ENCODE measurements around the gene F2RL3.
"Not testable (repeated sequence)": the region's sequence is repeated elsewhere in the genome, so short reads cannot be mapped to it uniquely, and the experiment has no call there.

F2RL3 gene

GRCh38 chr19:16937796-16938195, 49.0 kb downstream of the F2RL3 start:
- H3K4me1 Mint-ChIP-seq, CTCF ChIA-PET, DNase-seq, H3K4me3 Mint-ChIP-seq, H3K27me3 Mint-ChIP-seq, H3K36me3 Mint-ChIP-seq, H3K27ac Mint-ChIP-seq: not testable (repeated sequence)
- peaks cover 21% of the 10 kb centered on the region for H3K9me3 Mint-ChIP-seq

- no peak overlapping the region for H3K27ac Mint-ChIP-seq
- CTCF ChIA-PET = no interaction called here
- H3K36me3 Mint-ChIP-seq = no peaks in the 10 kb centered on the region
- no peak overlapping the region for H3K4me3 Mint-ChIP-seq
- peaks cover 21% of the 10 kb centered on the region for H3K9me3 Mint-ChIP-seq
- no peaks in the 10 kb centered on the region for H3K4me1 Mint-ChIP-seq
- DNase-seq = no peak
- H3K27me3 Mint-ChIP-seq = peaks cover 3% of the 10 kb centered on the region
Measured at GRCh38 chr19:16938211-16938610, 49.4 kb downstream of the F2RL3 start.

- H3K9me3 Mint-ChIP-seq, H3K27me3 Mint-ChIP-seq, H3K36me3 Mint-ChIP-seq, CTCF ChIA-PET, H3K27ac Mint-ChIP-seq, DNase-seq, H3K4me1 Mint-ChIP-seq, H3K4me3 Mint-ChIP-seq: not testable (repeated sequence)
Measured at GRCh38 chr19:16940063-16940462, 51.3 kb downstream of the F2RL3 start.

GRCh38 chr19:16940626-16941025, 51.8 kb downstream of the F2RL3 start:
- no peak for DNase-seq
- Mint-ChIP-seq H3K27me3 (peaks cover 3% of the 10 kb centered on the region), H3K36me3 (no peaks in the 10 kb centered on the region), H3K4me1 (no peaks in the 10 kb centered on the region), H3K27ac (no peak overlapping the region), H3K4me3 (no peak overlapping the region), H3K9me3 (peaks cover 4% of the 10 kb centered on the region)
- CTCF ChIA-PET = no interaction called here
